Activated CD4-positive, CD25-positive, alpha-beta regulatory T cell treated with anti-CD3 and anti-CD28 coated beads, Interleukin-2, amount 50 U/mL, for 16 hours (primary cell): ENCODE data around the gene COL1A2.

Experiments used
- DNase-seq: peaks from one replicate; pipeline ENCODE4 v3.0.0-alpha.2; 2020; ENCODE audit warnings: low read depth, low spot score

COL1A2 gene

GRCh38 chr7:94410413-94411187, 15.9 kb downstream of the COL1A2 start:
- no peak for DNase-seq

GRCh38 chr7:94411188-94411466, 16.4 kb downstream of the COL1A2 start:
- no peak for DNase-seq

- DNase-seq: no peak
Observed at GRCh38 chr7:94412762-94413322, 18.1 kb downstream of the COL1A2 start.

- DNase-seq: no peak
Observed at GRCh38 chr7:94414481-94414880, 19.8 kb downstream of the COL1A2 start.

GRCh38 chr7:94414980-94415379, 20.3 kb downstream of the COL1A2 start:
- no peak for DNase-seq

- no peak for DNase-seq
Observed at GRCh38 chr7:94417306-94417705, 22.6 kb downstream of the COL1A2 start.

- DNase-seq: no peak
Observed at GRCh38 chr7:94417901-94418300, 23.2 kb downstream of the COL1A2 start.

- no peak for DNase-seq
Observed at GRCh38 chr7:94418851-94419250, 24.2 kb downstream of the COL1A2 start.

- DNase-seq: no peak
Observed at GRCh38 chr7:94420328-94420727, 25.6 kb downstream of the COL1A2 start.

- no peak for DNase-seq
Observed at GRCh38 chr7:94421681-94422080, 27.0 kb downstream of the COL1A2 start.

- DNase-seq: no peak
Observed at GRCh38 chr7:94422136-94422535, 27.4 kb downstream of the COL1A2 start.

- DNase-seq: no peak
Observed at GRCh38 chr7:94422827-94423460, 28.2 kb downstream of the COL1A2 start.

- DNase-seq: no peak
Observed at GRCh38 chr7:94423863-94424735, 29.4 kb downstream of the COL1A2 start.

- DNase-seq: no peak
Observed at GRCh38 chr7:94425546-94425945, 30.9 kb downstream of the COL1A2 start.

GRCh38 chr7:94426980-94427875, 32.5 kb downstream of the COL1A2 start:
- DNase-seq: no peak

- DNase-seq: no peak
Observed at GRCh38 chr7:94429153-94429552, 34.5 kb downstream of the COL1A2 start.

GRCh38 chr7:94431176-94431575, 36.5 kb downstream of the COL1A2 start:
- DNase-seq: no peak

- no peak for DNase-seq
Observed at GRCh38 chr7:94431619-94432280, 37.1 kb downstream of the COL1A2 start.

GRCh38 chr7:94432281-94432670, 37.6 kb downstream of the COL1A2 start:
- no peak for DNase-seq

- DNase-seq: no peak
Observed at GRCh38 chr7:94432817-94433216, 38.1 kb downstream of the COL1A2 start.

GRCh38 chr7:94433224-94433623, 38.5 kb downstream of the COL1A2 start:
- DNase-seq: no peak
